ENCODE data around the gene SDK1.
A peak's percentile ranks its signal among the peaks of the same experiment; 100 is the strongest.
"Not testable (repeated sequence)": the region's sequence is repeated elsewhere in the genome, so short reads cannot be mapped to it uniquely, and the experiment has no call there.

Gene SDK1

GRCh38 chr7:4246536-4246935 lies 945.5 kb downstream of the SDK1 start:
- DNase-seq (ENCODE audit: low spot score) = no peak

GRCh38 chr7:4247106-4247876 lies 946.2 kb downstream of the SDK1 start:
- DNase-seq (ENCODE audit: low spot score) = no peak

- DNase-seq (ENCODE audit: low spot score) = no peak
Observed at GRCh38 chr7:4248295-4248694, 947.2 kb downstream of the SDK1 start.

GRCh38 chr7:4249241-4249640 lies 948.2 kb downstream of the SDK1 start:
- no peak for DNase-seq (ENCODE audit: low spot score)

- no peak for DNase-seq (ENCODE audit: low spot score)
Observed at GRCh38 chr7:4255336-4255735, 954.3 kb downstream of the SDK1 start.

GRCh38 chr7:4256286-4256685 lies 955.2 kb downstream of the SDK1 start:
- DNase-seq (ENCODE audit: low spot score) = no peak

GRCh38 chr7:4257146-4258111 lies 956.4 kb downstream of the SDK1 start:
- DNase-seq (ENCODE audit: low spot score) = peak; percentile 21

GRCh38 chr7:4260116-4260515 lies 959.1 kb downstream of the SDK1 start:
- not testable (repeated sequence) for DNase-seq (ENCODE audit: low spot score)

GRCh38 chr7:4260867-4261600 lies 960.0 kb downstream of the SDK1 start:
- no peak for DNase-seq (ENCODE audit: low spot score)

- no peak for DNase-seq (ENCODE audit: low spot score)
Observed at GRCh38 chr7:4261601-4261960, 960.5 kb downstream of the SDK1 start.

GRCh38 chr7:4264206-4264605 lies 963.2 kb downstream of the SDK1 start:
- DNase-seq (ENCODE audit: low spot score) = not testable (repeated sequence)

- DNase-seq (ENCODE audit: low spot score) = no peak
Observed at GRCh38 chr7:4265066-4265465, 964.0 kb downstream of the SDK1 start.

GRCh38 chr7:4265676-4266075 lies 964.6 kb downstream of the SDK1 start:
- DNase-seq (ENCODE audit: low spot score) = no peak

GRCh38 chr7:4266270-4267040 lies 965.4 kb downstream of the SDK1 start:
- no peak for DNase-seq (ENCODE audit: low spot score)

GRCh38 chr7:4267341-4268039 lies 966.4 kb downstream of the SDK1 start:
- no peak for DNase-seq (ENCODE audit: low spot score)

GRCh38 chr7:4268040-4268965 lies 967.3 kb downstream of the SDK1 start:
- DNase-seq (ENCODE audit: low spot score) = no peak

GRCh38 chr7:4269086-4269485 lies 968.0 kb downstream of the SDK1 start:
- no peak for DNase-seq (ENCODE audit: low spot score)

- DNase-seq (ENCODE audit: low spot score) = no peak
Observed at GRCh38 chr7:4269746-4270145, 968.7 kb downstream of the SDK1 start.

GRCh38 chr7:4270268-4270667 lies 969.2 kb downstream of the SDK1 start:
- DNase-seq (ENCODE audit: low spot score) = no peak

All from globus pallidus (tissue), 1 donor.